Stimulated activated CD4-positive, alpha-beta T cell treated with anti-CD3 and anti-CD28 coated beads, Interleukin-4, amount 100 ng/mL, for 4 hours (primary cell): ENCODE measurements around the gene CTIF.
"Not testable (repeated sequence)": the region's sequence is repeated elsewhere in the genome, so short reads cannot be mapped to it uniquely, and the experiment has no call there.

Experiments used
- DNase-seq, 2 experiments: peaks; one replicate each; pipeline ENCODE4 v3.0.0-alpha.2; 2020

The CTIF gene

GRCh38 chr18:48715711-48716361, 177.0 kb downstream of the CTIF start:
- DNase-seq: no peak

GRCh38 chr18:48717227-48717626, 178.4 kb downstream of the CTIF start:
- not testable (repeated sequence) for DNase-seq

- DNase-seq: no peak
Measured at GRCh38 chr18:48718251-48718959, 179.6 kb downstream of the CTIF start.

GRCh38 chr18:48719388-48719787, 180.6 kb downstream of the CTIF start:
- DNase-seq: no peak

- DNase-seq: no peak
Measured at GRCh38 chr18:48719974-48720654, 181.3 kb downstream of the CTIF start.

GRCh38 chr18:48720655-48721025, 181.8 kb downstream of the CTIF start:
- DNase-seq: no peak

- no peak for DNase-seq
Measured at GRCh38 chr18:48721312-48721711, 182.5 kb downstream of the CTIF start.

- DNase-seq: no peak
Measured at GRCh38 chr18:48723016-48723415, 184.2 kb downstream of the CTIF start.

GRCh38 chr18:48723837-48724236, 185.0 kb downstream of the CTIF start:
- no peak for DNase-seq

- DNase-seq: no peak
Measured at GRCh38 chr18:48724442-48724841, 185.6 kb downstream of the CTIF start.

GRCh38 chr18:48724939-48725338, 186.1 kb downstream of the CTIF start:
- no peak for DNase-seq

- no peak for DNase-seq
Measured at GRCh38 chr18:48725562-48725961, 186.7 kb downstream of the CTIF start.

- DNase-seq: no peak
Measured at GRCh38 chr18:48727681-48728080, 188.8 kb downstream of the CTIF start.

- no peak for DNase-seq
Measured at GRCh38 chr18:48728204-48728833, 189.5 kb downstream of the CTIF start.

GRCh38 chr18:48729404-48729803, 190.6 kb downstream of the CTIF start:
- no peak for DNase-seq

- DNase-seq: no peak
Measured at GRCh38 chr18:48730010-48730409, 191.2 kb downstream of the CTIF start.

GRCh38 chr18:48732767-48733424, 194.1 kb downstream of the CTIF start:
- DNase-seq: no peak

GRCh38 chr18:48733643-48734253, 194.9 kb downstream of the CTIF start:
- no peak for DNase-seq

GRCh38 chr18:48734460-48734859, 195.6 kb downstream of the CTIF start:
- DNase-seq: no peak

GRCh38 chr18:48735080-48735676, 196.3 kb downstream of the CTIF start:
- no peak for DNase-seq

GRCh38 chr18:48735681-48736255, 196.9 kb downstream of the CTIF start:
- no peak for DNase-seq
